ENCODE measurements around the gene CHCHD6.

CHCHD6 gene

GRCh38 chr3:126827121-126827520 is 123.1 kb downstream of the CHCHD6 start:
- DNase-seq (ENCODE audit: low spot score), result no peak

- no peak for DNase-seq (ENCODE audit: low spot score)
Observed at GRCh38 chr3:126828306-126828705, 124.3 kb downstream of the CHCHD6 start.

- no peak for DNase-seq (ENCODE audit: low spot score)
Observed at GRCh38 chr3:126832933-126833332, 128.9 kb downstream of the CHCHD6 start.

GRCh38 chr3:126834596-126835471 is 130.8 kb downstream of the CHCHD6 start:
- DNase-seq (ENCODE audit: low spot score), result no peak

- no peak for DNase-seq (ENCODE audit: low spot score)
Observed at GRCh38 chr3:126835472-126836219, 131.6 kb downstream of the CHCHD6 start.

- DNase-seq (ENCODE audit: low spot score), result no peak
Observed at GRCh38 chr3:126836220-126836860, 132.3 kb downstream of the CHCHD6 start.

- no peak for DNase-seq (ENCODE audit: low spot score)
Observed at GRCh38 chr3:126837773-126838172, 133.7 kb downstream of the CHCHD6 start.

GRCh38 chr3:126845920-126846715 is 142.1 kb downstream of the CHCHD6 start:
- DNase-seq (ENCODE audit: low spot score), result no peak

- DNase-seq (ENCODE audit: low spot score), result no peak
Observed at GRCh38 chr3:126847061-126847460, 143.0 kb downstream of the CHCHD6 start.

GRCh38 chr3:126848991-126849390 is 145.0 kb downstream of the CHCHD6 start:
- no peak for DNase-seq (ENCODE audit: low spot score)

GRCh38 chr3:126849768-126850167 is 145.7 kb downstream of the CHCHD6 start:
- DNase-seq (ENCODE audit: low spot score), result no peak

GRCh38 chr3:126850370-126851085 is 146.5 kb downstream of the CHCHD6 start:
- no peak for DNase-seq (ENCODE audit: low spot score)

GRCh38 chr3:126851382-126851781 is 147.3 kb downstream of the CHCHD6 start:
- DNase-seq (ENCODE audit: low spot score), result no peak

- DNase-seq (ENCODE audit: low spot score), result no peak
Observed at GRCh38 chr3:126851934-126852333, 147.9 kb downstream of the CHCHD6 start.

- no peak for DNase-seq (ENCODE audit: low spot score)
Observed at GRCh38 chr3:126852511-126852910, 148.5 kb downstream of the CHCHD6 start.

- DNase-seq (ENCODE audit: low spot score), result no peak
Observed at GRCh38 chr3:126854666-126855065, 150.6 kb downstream of the CHCHD6 start.

GRCh38 chr3:126855374-126855773 is 151.3 kb downstream of the CHCHD6 start:
- DNase-seq (ENCODE audit: low spot score), result no peak

GRCh38 chr3:126857928-126858327 is 153.9 kb downstream of the CHCHD6 start:
- DNase-seq (ENCODE audit: low spot score), result no peak

GRCh38 chr3:126858401-126858800 is 154.4 kb downstream of the CHCHD6 start:
- DNase-seq (ENCODE audit: low spot score), result no peak

- no peak for DNase-seq (ENCODE audit: low spot score)
Observed at GRCh38 chr3:126858887-126859286, 154.8 kb downstream of the CHCHD6 start.

All from left forelimb (tissue), 1 donor.